IPS-18a (cell line): ENCODE data around the gene LIMK1.
A peak's percentile ranks its signal among the peaks of the same experiment; 100 is the strongest.

Experiments used
- H3K27ac ChIP-seq: one replicate; pipeline ENCODE4 v1.5.1; 2013; ENCODE audit warnings: low read length
- H3K27me3 ChIP-seq: one replicate; pipeline ENCODE4 v1.6.1; 2013; ENCODE audit warnings: mild to moderate bottlenecking, low read length; ENCODE audit not compliant: control insufficient read depth, insufficient read depth
- H3K36me3 ChIP-seq: one replicate; pipeline ENCODE4 v1.6.1; 2013; ENCODE audit warnings: low read depth, low read length; ENCODE audit not compliant: control insufficient read depth
- H3K4me1 ChIP-seq: one replicate; pipeline ENCODE4 v1.6.1; 2013; ENCODE audit warnings: low read depth, low read length; ENCODE audit not compliant: control insufficient read depth
- H3K4me3 ChIP-seq: one replicate; pipeline ENCODE4 v1.5.1; 2013; ENCODE audit warnings: low read length
- H3K9ac ChIP-seq: one replicate; pipeline ENCODE4 v1.6.1; 2013; ENCODE audit warnings: mild to moderate bottlenecking, low read length, moderate library complexity
- H3K9me3 ChIP-seq: one replicate; pipeline ENCODE4 v1.6.1; 2013; ENCODE audit warnings: low read depth, low read length; ENCODE audit not compliant: control insufficient read depth

The LIMK1 gene

DNA sequence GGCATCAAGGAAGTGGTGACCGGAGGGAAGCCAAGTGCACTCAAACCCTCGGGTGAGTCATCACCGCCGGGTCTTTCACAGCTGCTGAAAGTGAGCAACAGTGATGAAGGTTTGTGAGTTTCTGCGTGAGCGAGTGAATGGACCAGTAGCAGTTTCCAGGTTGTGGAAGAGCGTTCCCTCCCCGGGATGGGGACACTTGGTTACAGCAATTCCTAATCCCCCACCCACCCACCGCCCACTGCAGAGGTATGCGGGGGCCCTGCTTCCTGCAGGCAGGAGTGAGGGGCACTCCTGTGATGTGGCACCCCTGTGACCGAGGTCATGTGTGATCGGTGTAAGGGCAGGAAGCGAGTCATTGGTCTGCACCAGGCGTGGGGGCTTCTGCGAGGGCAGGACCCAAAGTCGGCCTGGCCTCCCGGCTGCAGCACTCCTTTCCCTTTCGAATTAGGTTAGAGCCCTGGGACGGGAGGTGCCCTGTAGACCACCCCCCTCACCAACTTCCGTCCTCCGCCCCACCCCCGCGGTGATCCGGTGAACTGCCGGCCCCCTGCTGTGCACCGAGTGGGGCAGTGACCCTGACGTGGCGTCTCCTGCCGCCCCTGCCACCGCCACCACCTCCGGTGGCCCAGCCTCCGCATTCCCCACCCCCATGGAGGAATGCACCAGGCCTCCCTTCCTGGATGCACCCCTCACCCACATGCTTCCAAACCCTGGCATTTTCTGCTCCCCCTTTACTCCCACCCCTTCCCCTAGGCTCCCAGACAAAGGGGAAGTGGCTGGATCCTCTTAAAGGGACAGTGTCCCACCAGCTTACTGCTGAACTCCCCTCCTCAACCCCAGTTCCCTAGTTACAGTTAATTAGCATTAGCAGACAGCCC, 10.9 kb downstream of the LIMK1 start:
- Histone ChIP-seq H3K27ac (peak overlapping the region; percentile 73), H3K27me3 (no peaks in the 10 kb centered on the region), H3K4me1 (peaks cover 17% of the 10 kb centered on the region), H3K36me3 (peaks cover 21% of the 10 kb centered on the region), H3K4me3 (peak overlapping the region; percentile 49), H3K9me3 (no peaks in the 10 kb centered on the region), H3K9ac (peak overlapping the region; percentile 36)

DNA sequence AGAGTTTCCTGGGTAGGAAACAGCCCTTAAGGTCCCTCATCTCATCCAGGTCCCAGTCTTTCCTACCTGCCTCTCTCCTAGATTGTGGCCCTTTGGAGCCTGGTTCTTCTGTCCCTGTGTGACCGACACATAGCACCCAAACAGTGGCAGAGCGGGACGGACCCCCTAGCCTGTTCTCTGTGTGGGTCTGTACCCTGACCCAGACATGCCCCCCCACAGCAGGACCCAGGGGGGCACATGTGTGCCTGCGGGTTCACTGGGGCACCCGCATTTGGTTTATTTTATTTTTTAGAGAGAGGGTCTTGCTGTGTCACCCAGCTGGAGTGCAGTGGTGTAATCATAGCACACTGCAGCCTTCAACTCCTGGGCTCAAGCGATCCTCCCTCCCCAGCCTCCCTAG, 11.5 kb downstream of the LIMK1 start:
- Histone ChIP-seq H3K27ac (peak overlapping the region; percentile 26), H3K27me3 (no peaks in the 10 kb centered on the region), H3K9ac (peak overlapping the region; percentile 36), H3K9me3 (no peaks in the 10 kb centered on the region), H3K4me3 (no peak overlapping the region), H3K36me3 (peaks cover 23% of the 10 kb centered on the region), H3K4me1 (peaks cover 17% of the 10 kb centered on the region)

DNA sequence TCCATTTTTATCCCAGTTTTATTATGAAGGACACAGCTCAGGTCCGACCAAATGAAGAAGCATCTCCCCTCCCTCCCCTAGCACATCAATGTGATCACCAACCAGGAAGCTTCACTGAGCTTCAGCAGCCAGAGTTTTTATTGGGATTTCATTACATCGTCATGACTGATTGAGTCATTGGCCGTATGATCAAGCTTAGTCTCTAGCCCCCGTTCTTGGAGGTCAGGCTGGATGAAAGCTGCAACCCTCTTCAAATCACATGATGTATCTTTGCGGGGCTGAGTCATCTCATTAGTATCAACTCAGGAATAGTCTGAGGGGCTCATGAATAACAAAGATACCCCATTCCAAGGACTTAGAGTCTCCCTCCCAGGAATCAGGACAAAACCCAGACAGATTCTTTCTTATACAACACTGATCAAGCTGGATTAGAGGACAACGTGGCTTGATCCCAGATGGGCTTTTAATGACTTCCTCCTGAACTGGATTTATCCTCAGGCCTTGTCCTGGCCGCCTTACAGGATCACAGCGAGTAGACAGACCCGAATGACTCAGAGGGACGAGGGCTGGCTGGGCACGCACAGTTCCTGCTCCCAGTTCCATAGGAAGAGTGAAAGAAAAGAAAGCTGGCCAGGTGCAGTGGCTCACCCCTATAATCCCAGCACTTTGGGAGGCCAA, 14.5 kb downstream of the LIMK1 start:
- Histone ChIP-seq H3K27ac (no peak overlapping the region), H3K36me3 (peaks cover 42% of the 10 kb centered on the region), H3K9me3 (no peaks in the 10 kb centered on the region), H3K4me3 (no peak overlapping the region), H3K4me1 (peaks cover 17% of the 10 kb centered on the region), H3K9ac (no peak overlapping the region), H3K27me3 (no peaks in the 10 kb centered on the region)

DNA sequence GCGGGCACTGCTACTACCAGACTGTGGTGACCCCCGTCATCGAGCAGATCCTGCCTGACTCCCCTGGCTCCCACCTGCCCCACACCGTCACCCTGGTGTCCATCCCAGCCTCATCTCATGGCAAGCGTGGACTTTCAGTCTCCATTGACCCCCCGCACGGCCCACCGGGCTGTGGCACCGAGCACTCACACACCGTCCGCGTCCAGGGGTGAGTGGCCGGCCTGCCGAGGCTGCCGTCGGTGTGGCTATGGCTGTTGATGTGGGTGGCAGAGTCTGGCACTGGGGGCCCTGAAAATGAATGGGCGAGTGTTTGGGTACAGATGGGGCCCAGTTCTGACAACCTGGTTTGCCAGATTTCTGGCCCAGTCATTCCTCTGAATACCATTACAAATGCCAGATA, 15.4 kb downstream of the LIMK1 start:
- Histone ChIP-seq H3K9me3 (no peaks in the 10 kb centered on the region), H3K36me3 (peaks cover 42% of the 10 kb centered on the region), H3K27ac (no peak overlapping the region), H3K27me3 (no peaks in the 10 kb centered on the region), H3K9ac (no peak overlapping the region), H3K4me3 (no peak overlapping the region), H3K4me1 (peaks cover 9% of the 10 kb centered on the region)

DNA sequence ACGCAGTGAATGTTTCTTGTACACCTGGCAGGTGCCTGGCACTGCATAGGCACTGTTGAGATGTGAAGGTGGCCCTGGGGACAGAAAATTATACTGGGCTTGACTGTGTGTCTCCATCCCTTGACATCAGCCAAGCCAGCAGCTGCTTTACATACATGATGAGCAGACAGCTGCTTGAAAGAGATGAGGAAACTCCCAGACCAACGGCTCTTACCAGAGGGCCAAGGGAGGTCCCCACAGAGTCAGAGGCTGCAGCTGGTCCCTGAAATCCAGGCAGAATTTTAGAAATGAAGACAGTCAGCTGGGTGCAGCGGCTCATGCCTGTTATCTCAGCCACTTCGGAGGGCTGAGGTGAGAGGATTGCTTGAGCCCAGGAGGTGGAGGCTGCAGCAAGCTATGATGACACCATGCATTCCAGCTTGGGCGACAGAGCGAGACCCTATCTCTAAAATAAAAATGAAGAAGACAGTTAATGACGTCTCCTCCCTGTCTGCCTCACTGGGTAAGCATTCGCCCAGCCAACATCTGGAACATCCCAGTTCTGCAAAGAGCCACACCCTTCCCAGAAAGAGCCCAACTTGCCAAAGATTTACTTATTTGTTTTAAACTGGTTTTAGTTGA, 17.6 kb downstream of the LIMK1 start:
- H3K36me3 ChIP-seq = peaks cover 50% of the 10 kb centered on the region
- H3K27me3 ChIP-seq = no peaks in the 10 kb centered on the region
- no peak overlapping the region for H3K27ac ChIP-seq
- H3K4me1 ChIP-seq = no peaks in the 10 kb centered on the region
- no peak overlapping the region for H3K9ac ChIP-seq
- H3K4me3 ChIP-seq = no peak overlapping the region
- no peaks in the 10 kb centered on the region for H3K9me3 ChIP-seq

DNA sequence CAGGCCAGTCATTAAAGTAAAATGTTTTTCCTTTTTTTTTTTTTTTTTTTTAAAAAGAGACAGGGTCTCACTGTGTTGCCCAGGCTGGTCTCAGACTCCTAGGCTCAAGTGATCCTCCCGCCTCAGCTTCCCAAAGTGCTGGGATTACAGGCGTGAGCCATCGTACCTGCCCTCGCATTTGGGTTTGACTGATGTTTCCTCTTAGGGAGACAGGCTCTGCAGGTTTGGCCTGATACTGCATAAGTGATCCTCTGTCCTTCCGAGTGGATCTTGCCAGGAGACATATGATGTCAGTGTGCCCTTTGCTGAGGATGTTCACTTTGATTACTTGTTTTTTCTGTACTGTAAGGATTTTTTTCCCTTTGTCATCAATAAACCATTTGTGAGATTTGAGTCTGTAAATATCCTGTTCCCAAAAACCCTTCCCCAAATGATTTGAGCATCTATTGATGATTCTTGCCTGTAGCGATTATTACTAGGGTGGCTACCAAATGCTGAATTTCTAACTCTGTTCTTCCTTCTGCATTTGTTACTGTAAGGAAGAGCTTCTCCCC, 19.7 kb downstream of the LIMK1 start:
- H3K27ac ChIP-seq = no peak overlapping the region
- H3K4me3 ChIP-seq = no peak overlapping the region
- no peaks in the 10 kb centered on the region for H3K27me3 ChIP-seq
- H3K36me3 ChIP-seq = peaks cover 55% of the 10 kb centered on the region
- H3K9me3 ChIP-seq = no peaks in the 10 kb centered on the region
- no peak overlapping the region for H3K9ac ChIP-seq
- H3K4me1 ChIP-seq = no peaks in the 10 kb centered on the region

GRCh38 chr7:74104702-74105101, 21.1 kb downstream of the LIMK1 start:
- no peak overlapping the region for H3K9ac ChIP-seq
- H3K4me3 ChIP-seq = no peak overlapping the region
- H3K9me3 ChIP-seq = no peaks in the 10 kb centered on the region
- peaks cover 53% of the 10 kb centered on the region for H3K36me3 ChIP-seq
- H3K27me3 ChIP-seq = no peaks in the 10 kb centered on the region
- H3K4me1 ChIP-seq = no peaks in the 10 kb centered on the region
- no peak overlapping the region for H3K27ac ChIP-seq

DNA sequence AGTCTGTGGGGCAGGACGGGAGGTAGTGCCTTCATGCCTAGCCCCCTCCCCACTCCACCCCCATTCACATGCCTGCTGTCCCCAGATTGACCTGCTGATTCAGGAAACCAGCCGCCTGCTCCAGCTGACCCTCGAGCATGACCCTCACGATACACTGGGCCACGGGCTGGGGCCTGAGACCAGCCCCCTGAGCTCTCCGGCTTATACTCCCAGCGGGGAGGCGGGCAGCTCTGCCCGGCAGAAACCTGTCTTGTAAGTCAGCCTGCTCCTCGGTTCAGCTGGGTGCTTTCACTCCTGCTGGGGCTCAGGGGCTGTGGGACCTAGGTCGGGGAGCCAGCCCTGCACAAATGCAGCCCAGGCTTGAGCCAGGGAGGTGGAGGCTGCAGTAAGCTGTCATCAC, 22.4 kb downstream of the LIMK1 start:
- no peaks in the 10 kb centered on the region for H3K27me3 ChIP-seq
- H3K4me3 ChIP-seq = no peak overlapping the region
- H3K27ac ChIP-seq = no peak overlapping the region
- no peak overlapping the region for H3K9ac ChIP-seq
- H3K36me3 ChIP-seq = peaks cover 53% of the 10 kb centered on the region
- H3K9me3 ChIP-seq = no peaks in the 10 kb centered on the region
- H3K4me1 ChIP-seq = no peaks in the 10 kb centered on the region

DNA sequence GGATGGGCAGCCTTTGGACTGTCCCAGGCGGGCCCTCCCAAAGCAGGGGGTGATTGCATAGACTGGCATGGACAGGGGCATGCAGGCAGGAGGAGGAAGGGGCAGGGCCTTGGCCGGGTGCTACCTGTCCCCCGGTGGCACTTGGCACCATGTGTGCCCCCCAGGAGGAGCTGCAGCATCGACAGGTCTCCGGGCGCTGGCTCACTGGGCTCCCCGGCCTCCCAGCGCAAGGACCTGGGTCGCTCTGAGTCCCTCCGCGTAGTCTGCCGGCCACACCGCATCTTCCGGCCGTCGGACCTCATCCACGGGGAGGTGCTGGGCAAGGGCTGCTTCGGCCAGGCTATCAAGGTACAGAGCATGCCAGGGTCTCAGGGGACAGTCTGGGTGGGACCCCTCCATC, 23.2 kb downstream of the LIMK1 start:
- H3K9ac ChIP-seq = no peak overlapping the region
- peaks cover 54% of the 10 kb centered on the region for H3K36me3 ChIP-seq
- H3K27me3 ChIP-seq = no peaks in the 10 kb centered on the region
- H3K9me3 ChIP-seq = no peaks in the 10 kb centered on the region
- H3K4me3 ChIP-seq = no peak overlapping the region
- no peak overlapping the region for H3K27ac ChIP-seq
- no peaks in the 10 kb centered on the region for H3K4me1 ChIP-seq

- no peak overlapping the region for H3K27ac ChIP-seq
Observed at GRCh38 chr7:74115326-74115725, 31.7 kb downstream of the LIMK1 start.

DNA sequence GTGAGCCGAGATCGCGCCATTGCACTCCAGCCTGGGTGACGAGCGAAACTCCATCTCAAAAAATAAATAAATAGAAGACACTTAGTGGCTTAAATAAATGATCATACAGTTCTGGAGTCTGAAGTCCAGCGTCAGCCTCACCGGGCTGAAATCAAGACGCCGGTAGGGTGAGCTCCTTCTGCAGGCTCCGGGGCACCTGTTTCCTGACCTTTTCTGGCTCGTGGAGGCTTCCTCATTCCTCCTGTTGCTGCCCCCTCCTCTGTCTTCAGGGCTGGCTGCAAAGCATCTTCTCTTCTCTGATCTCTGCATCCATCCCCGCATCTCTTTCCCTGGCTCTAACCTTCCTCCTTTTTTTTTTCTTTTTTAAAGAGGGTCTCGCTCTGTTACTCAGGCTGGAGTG, 32.8 kb downstream of the LIMK1 start:
- Histone ChIP-seq H3K4me1 (no peaks in the 10 kb centered on the region), H3K36me3 (peaks cover 26% of the 10 kb centered on the region), H3K4me3 (no peak overlapping the region), H3K9ac (no peak overlapping the region), H3K9me3 (no peaks in the 10 kb centered on the region), H3K27ac (no peak overlapping the region), H3K27me3 (no peaks in the 10 kb centered on the region)

More at GRCh38 chr7:74115326-74115725, 31.7 kb downstream of the LIMK1 start:
- peaks cover 20% of the 10 kb centered on the region for H3K36me3 ChIP-seq
- no peaks in the 10 kb centered on the region for H3K27me3 ChIP-seq
- H3K4me3 ChIP-seq = no peak overlapping the region
- H3K4me1 ChIP-seq = no peaks in the 10 kb centered on the region
- no peak overlapping the region for H3K9ac ChIP-seq
- no peaks in the 10 kb centered on the region for H3K9me3 ChIP-seq
